ENCODE data around the gene TANGO2.

DNA sequence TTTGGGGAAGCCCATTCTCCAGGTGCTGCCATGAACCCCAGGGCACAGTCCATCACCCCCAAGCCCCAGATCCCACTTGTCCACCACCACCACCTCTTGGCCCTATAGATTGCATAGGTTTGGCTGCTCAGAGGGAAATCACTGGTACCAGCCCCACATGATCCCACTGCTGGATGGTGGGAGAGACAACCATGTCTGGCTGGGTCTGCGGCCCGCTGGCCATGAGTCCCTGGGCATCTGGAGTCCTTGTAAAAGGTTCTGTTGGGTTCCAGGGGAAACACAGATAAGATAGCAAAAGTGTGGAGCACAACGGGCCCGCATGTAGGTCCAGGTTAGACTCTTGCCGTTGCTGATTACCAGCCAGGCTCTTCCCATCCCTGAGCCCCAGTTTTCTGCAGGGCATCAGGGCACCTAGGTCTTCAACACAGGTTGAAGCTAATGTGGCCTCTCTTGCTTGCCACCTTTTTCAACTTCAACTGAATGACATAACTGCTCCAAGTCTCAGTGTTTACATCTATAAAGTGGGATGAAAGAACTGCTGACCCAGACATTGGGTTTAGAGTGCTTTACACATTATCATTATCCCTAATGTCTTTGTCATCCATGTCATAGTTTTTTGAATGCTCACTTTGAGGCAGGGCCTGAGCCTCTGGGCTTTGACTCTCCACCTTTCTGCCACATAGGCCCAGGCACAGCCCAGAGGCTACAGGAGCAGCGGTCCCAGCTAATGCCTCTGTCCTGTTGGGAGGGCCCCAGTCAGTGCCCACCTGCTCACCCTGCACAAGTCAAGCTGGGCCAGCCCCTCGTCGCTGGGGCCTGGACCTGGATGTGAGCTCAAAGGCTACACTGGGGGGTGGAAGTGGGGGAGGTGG, 1.0 kb upstream of the TANGO2 start:
- TF ChIP-seq TAF1 (IDR thresholded peaks at IDR 0.05; ENCODE audit: low read depth, low read length): no peak
- TF ChIP-seq POLR2AphosphoS5 (IDR thresholded peaks at IDR 0.05; ENCODE audit: low read depth, low read length): no peak
- TF ChIP-seq POLR2A (IDR thresholded peaks at IDR 0.05; ENCODE audit: low read depth, low read length): no peak
- no peak for TF ChIP-seq SPI1 (IDR thresholded peaks at IDR 0.05; ENCODE audit: low read depth, low read length)
- TF ChIP-seq PAX5 (IDR thresholded peaks at IDR 0.05; ENCODE audit: insufficient read depth, low read length, severe bottlenecking): no peak
- TF ChIP-seq POU2F2 (IDR thresholded peaks at IDR 0.05; ENCODE audit: low read depth, low read length): no peak
